SK-N-SH (cell line): ENCODE data around the gene FAM114A1.

Source experiments
- EP300 ChIP-seq, 2 experiments: IDR thresholded peaks; 2 replicates each; pipeline versions ENCODE4 v1.4.0 to v1.6.1; 2012; ENCODE audit warnings: borderline replicate concordance in 1 of 2, low read depth in 1 of 2, low read length in 1 of 2
- FOXM1 ChIP-seq: IDR thresholded peaks from 2 replicates; pipeline ENCODE4 v1.4.0; 2012; ENCODE audit warnings: low read depth, mild to moderate bottlenecking
- NRF1 ChIP-seq: IDR thresholded peaks from 2 replicates; pipeline ENCODE4 v1.6.1; 2012; ENCODE audit warnings: low read depth, mild to moderate bottlenecking, low read length
- POLR2AphosphoS5 ChIP-seq: IDR thresholded peaks from 2 replicates; pipeline ENCODE4 v1.6.1; 2012; ENCODE audit warnings: low read depth, low read length
- TF ChIP-seq, protein P1 (sequence below): fragments of 200-600 bp; sonication (generic); IDR thresholded peaks from 2 replicates; pipeline ENCODE4 v1.6.1; 2017; ENCODE audit warnings: antibody characterized with exemption, mild to moderate bottlenecking, moderate library complexity
- TF ChIP-seq, protein P2 (sequence below): IDR thresholded peaks from 2 replicates; pipeline ENCODE4 v1.4.0; 2012; ENCODE audit warnings: low read depth
- TF ChIP-seq, protein P3 (sequence below): IDR thresholded peaks from 2 replicates; pipeline ENCODE4 v1.4.0; 2012; ENCODE audit warnings: low read depth, borderline replicate concordance
- TF ChIP-seq, protein P4 (sequence below): IDR thresholded peaks from 2 replicates; pipeline ENCODE4 v1.4.0; 2012; ENCODE audit warnings: low read depth, borderline replicate concordance

DNA sequence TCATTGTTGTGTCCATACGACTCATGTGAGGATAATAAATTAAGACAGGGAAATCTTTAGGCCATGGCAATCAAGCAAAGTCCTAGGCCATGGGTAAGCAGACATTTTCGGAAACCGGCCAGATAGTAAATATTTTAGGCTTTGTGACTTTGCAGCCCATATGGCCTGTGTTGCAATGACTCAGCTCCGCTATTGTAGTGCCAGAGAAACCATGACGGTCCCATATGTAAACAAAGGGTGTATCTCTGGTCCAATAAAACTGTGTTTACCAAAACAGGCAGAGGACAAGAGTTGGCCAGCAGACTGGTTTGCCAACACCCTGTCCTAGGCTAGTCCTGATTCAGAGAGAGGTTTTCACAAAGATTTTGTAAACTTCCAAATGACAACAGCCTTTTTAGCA is 5.0 kb downstream of the FAM114A1 start:
- TF ChIP-seq EP300 (IDR thresholded peaks at IDR 0.05; ENCODE audit: borderline replicate concordance in 1 of 2, low read depth in 1 of 2, low read length in 1 of 2) = no peak
- TF ChIP-seq, protein P1, sequence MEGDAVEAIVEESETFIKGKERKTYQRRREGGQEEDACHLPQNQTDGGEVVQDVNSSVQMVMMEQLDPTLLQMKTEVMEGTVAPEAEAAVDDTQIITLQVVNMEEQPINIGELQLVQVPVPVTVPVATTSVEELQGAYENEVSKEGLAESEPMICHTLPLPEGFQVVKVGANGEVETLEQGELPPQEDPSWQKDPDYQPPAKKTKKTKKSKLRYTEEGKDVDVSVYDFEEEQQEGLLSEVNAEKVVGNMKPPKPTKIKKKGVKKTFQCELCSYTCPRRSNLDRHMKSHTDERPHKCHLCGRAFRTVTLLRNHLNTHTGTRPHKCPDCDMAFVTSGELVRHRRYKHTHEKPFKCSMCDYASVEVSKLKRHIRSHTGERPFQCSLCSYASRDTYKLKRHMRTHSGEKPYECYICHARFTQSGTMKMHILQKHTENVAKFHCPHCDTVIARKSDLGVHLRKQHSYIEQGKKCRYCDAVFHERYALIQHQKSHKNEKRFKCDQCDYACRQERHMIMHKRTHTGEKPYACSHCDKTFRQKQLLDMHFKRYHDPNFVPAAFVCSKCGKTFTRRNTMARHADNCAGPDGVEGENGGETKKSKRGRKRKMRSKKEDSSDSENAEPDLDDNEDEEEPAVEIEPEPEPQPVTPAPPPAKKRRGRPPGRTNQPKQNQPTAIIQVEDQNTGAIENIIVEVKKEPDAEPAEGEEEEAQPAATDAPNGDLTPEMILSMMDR = no peak
- TF ChIP-seq FOXM1 = no peak
- no peak for TF ChIP-seq POLR2AphosphoS5
- TF ChIP-seq, protein P2, sequence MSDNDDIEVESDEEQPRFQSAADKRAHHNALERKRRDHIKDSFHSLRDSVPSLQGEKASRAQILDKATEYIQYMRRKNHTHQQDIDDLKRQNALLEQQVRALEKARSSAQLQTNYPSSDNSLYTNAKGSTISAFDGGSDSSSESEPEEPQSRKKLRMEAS = no peak
- TF ChIP-seq, protein P3, sequence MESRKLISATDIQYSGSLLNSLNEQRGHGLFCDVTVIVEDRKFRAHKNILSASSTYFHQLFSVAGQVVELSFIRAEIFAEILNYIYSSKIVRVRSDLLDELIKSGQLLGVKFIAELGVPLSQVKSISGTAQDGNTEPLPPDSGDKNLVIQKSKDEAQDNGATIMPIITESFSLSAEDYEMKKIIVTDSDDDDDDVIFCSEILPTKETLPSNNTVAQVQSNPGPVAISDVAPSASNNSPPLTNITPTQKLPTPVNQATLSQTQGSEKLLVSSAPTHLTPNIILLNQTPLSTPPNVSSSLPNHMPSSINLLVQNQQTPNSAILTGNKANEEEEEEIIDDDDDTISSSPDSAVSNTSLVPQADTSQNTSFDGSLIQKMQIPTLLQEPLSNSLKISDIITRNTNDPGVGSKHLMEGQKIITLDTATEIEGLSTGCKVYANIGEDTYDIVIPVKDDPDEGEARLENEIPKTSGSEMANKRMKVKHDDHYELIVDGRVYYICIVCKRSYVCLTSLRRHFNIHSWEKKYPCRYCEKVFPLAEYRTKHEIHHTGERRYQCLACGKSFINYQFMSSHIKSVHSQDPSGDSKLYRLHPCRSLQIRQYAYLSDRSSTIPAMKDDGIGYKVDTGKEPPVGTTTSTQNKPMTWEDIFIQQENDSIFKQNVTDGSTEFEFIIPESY = no peak
- no peak for TF ChIP-seq NRF1
- TF ChIP-seq, protein P4, sequence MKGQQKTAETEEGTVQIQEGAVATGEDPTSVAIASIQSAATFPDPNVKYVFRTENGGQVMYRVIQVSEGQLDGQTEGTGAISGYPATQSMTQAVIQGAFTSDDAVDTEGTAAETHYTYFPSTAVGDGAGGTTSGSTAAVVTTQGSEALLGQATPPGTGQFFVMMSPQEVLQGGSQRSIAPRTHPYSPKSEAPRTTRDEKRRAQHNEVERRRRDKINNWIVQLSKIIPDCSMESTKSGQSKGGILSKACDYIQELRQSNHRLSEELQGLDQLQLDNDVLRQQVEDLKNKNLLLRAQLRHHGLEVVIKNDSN = no peak
